Left lobe of liver (tissue), 2 donors: ENCODE measurements around the gene SLC22A17. TPM values are rescaled to one million over a fixed set of nuclear protein-coding genes. Genes with fewer than 3 reads are reported as not detected.

ENCODE experiments used
- ATAC-seq: fragments of 200-7000 bp; cut with Tn5 transposase; one replicate; pipeline ENCODE4 v1.9.1; 2020; ENCODE audit warnings: mild to moderate bottlenecking, moderate library complexity
- DNase-seq: peaks from one replicate; pipeline ENCODE4 v3.0.0-alpha.2; 2020; ENCODE audit warnings: low spot score
- total RNA-seq: library from RNA; stranded (reverse); gene quantifications from one replicate; pipeline ENCODE4 v1.2.1, GENCODE V29; 2021
- donor health status: DM: no; HTN: no; CAD: no; lungs with moderate emphysema.
- donor health status: DM: no; HTN: yes; CAD: no.

Gene SLC22A17
- total RNA-seq, 1 donor from 2014 or later: 3.6 TPM

DNA sequence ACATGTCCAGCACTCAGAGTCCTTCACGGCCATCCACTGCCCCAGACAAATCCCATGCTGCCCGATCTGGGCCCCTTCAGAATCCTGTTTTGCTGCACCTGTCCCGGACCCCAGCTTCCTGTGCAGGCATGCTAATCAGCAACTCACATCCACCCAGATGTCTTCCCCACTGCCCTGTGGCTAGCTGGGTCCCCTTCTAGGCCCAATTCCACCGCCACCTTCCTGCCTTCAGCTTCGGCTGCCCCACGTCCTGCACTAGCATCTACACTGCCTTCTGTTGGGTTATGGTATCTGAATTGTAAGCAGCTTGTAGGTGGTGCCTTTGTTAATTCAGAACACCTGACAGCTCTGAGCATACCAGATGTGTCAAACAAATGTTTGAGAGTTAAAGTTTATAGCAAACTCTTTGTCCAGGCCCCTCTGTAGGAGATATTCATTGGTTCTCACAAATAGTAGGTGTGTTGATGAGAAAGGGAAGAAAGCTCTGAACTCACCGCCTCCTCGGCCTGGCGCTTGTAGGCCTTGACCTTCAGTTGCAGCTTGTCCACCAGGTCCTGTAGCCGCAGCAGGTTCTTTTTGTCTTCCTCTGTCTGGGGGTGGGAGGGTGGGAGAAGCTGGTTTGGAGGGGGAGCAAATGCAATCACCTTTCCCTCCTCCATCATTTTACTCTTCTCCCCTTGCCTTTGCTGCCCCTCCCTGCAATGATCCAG is 30.2 kb upstream of the SLC22A17 start:
- DNase-seq (no peak), ATAC-seq (no peak)

DNA sequence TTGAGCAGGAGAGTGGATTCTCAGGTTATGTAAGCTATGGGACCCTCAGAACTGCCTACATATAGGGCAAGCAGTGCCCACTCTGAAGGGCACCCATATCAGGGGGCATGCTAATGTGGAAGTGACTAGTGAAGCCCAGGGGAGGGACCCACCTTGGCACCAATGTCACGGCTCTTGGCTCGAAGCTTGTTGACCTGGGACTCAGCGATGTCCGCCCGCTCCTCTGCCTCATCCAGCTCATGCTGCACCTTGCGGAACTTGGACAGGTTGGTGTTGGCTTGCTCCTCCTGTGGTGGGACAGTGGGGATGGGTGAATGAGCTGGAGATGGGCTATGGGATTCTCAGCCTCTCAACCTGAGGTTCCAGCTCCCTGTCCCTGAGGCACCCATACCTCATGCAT is 29.6 kb upstream of the SLC22A17 start:
- DNase-seq: no peak
- ATAC-seq: no peak

DNA sequence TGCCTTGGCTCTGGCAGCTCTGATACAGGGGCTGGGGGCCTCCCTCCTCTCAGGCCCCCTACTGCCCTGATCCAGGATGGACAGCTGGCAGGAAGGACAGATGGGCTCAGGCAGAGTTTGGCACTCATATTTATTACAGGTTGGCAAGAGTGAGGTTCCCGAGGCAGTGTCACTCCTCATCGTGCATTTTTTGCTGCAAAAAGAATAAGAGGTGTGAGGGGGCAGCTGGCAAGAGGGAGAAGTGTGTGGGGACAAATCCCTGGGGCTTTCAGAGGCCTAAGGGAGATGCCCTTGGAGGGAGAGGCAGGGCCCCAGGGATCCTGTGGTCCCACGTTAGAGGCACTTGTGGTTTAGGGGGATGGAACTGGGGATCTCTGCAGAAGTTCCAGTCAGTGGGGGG is 29.2 kb upstream of the SLC22A17 start:
- ATAC-seq: no peak
- DNase-seq: no peak

DNA sequence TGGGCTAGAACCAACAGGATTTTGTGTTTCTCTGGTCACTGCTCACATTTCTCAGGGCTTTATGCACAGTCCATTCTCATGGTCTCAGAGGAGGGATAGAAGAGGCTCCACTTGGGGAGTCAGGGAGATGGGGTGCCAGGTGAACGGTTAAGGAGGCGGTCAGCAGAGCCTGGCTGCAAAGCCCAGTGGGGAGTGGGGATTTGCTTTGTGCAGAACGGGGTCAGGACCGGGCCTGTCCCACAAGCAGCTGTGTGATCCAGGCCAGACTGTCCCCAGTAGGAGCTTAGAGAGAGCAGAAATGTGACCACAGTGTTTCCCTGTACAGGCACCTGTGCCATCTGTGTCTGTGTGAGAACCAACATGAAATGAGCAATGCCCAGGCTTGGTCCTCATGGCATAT is 28.3 kb upstream of the SLC22A17 start:
- DNase-seq: no peak
- no peak for ATAC-seq

DNA sequence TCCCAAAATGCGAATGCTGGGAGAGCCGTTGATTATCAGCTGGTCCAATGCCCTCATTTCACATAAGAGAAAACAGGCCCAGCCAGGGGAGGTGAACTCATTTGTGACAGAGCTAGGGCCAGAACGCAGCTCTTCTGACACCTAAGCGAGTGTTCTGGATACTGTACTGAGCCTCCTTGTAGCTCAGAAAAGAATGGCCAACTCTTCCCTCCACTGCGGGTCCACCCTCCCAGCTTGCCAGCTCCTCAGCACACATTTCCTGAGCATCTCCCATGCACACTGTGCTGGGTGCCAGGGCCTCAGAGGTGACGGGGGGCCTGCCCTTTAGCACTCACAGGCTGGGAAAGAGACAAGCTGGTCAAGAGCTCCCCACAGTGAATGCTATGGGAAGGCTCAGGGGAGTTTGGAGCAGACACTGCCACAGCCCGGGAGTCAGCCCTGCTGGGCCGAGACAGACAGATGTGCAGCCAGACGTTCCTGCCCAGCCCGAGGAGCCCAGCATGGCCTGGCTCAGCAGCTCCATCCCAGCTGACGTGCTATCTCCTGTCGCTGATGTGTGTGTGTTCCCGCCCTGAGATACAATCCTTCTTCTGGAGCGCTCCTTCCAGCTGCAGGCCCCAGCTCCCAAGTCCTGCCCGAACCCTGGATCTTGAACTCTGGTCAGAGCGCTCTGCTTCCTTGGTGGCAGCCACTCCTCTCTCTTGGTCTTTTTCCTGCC is 27.7 kb upstream of the SLC22A17 start:
- no peak for DNase-seq
- ATAC-seq: peak; percentile 27

DNA sequence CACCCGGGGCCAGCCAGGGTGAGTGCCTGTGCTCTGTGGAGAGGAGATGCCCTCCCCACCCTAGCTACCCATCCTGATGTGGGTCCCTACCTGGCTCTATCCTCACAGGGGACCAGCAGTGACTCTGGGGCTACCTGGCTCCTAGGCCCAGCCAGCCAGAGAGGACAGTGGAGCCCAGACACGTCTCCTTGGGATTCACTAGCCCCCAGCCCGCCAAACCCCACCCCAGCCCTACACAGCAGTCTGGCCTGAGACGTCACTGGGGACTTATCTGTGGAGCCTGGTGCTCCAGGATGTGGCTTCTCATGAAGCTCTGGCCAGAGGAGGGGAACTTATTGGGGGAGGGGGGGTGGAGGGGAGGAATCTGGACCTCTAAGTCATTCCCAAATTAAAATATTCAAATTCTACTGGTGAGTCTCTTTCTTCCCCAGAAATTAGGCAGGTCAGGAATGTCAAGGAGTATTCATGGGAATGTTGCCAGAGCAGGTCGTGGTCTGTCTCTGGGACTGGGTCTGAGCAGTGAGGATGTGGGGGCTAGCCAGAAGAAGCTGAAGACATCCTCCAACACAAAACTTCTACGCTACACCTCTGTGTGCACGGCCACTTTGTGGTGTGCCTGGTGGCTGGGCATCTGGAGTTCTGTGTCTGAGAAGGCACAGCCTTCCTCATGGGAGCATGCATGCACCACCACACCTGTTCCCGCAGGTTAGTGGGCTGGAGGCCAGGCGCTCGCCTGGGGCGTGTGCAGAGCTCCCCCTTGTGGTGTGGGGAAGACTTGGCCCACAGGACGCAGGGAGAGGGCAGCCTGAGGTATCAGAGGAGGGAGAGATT is 26.9 kb upstream of the SLC22A17 start:
- peak; percentile 99 for ATAC-seq
- peak; percentile 82 for DNase-seq

DNA sequence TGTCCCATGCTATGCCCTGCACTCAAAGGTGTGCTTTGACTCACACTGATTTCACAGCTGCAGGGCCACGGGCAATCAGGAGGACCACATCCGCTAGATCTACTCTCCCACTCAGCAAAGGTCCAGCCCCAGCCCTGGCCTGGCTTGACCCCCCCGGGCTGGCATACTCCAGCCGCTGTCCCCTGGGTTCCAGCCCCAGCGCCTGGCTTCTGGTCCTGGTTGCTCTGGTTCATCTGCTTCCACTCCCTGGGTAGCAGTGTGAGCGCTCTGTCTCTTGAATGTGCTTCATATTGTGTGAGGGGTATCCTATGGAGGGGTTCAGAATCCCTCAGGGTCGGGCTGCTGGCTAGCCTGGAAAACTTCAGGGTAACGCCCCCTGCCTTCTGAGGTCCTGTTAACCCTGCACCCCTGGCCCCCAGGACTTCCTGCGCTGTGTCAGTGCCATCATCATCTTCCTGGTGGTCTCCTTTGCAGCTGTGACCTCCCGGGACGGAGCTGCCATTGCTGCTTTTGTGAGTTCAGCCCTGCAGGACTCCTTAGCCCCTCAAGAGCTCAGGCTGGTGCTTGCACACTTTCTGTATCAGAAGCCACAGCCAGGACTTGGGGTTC is 26.0 kb upstream of the SLC22A17 start:
- ATAC-seq (no peak), DNase-seq (no peak)

DNA sequence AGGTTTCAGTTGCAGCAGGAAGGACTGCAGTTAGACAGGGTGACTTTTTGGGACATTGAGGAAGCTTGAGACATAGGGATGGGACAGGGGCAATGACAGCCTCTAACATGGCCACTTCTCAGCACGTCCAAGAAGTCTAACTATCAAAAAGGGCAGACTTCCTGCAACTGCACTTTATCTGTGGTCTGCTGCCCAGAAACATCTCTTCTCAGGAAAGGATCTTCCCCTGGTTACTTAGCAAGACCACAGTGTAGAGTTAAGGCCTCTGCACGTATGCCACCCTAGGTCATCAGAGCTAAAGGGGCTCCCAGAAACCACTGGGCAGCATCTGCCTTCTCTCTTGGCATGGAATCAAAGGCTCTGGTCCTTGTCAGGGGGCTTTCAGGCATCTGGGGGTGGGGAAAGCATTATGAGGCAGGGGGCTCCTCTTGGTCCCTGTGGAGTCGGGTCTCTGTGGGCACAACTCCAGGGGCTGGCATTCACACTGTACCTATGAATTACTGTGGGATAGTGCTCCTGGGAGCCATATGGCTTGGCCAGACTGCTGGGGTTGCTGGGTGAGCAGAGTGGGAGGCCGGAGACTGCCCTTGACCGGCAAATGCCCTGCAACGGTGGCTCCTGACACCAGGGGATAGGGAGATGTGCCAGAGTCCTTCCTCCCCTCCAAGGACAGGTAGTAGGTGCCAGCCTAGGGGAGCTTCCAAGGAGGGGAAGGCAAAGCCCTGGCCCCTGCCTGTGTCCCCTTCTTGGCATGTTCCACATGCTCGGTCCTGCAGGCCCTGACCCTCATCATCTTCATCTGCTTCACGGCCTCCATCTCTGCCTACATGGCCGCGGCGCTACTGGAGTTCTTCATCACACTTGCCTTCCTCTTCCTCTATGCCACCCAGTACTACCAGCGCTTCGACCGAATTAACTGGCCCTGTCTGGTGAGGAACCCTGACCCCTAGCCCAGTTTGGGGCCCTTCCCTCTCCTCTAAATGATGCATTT is 25.2 kb upstream of the SLC22A17 start:
- no peak for DNase-seq
- no peak for ATAC-seq

DNA sequence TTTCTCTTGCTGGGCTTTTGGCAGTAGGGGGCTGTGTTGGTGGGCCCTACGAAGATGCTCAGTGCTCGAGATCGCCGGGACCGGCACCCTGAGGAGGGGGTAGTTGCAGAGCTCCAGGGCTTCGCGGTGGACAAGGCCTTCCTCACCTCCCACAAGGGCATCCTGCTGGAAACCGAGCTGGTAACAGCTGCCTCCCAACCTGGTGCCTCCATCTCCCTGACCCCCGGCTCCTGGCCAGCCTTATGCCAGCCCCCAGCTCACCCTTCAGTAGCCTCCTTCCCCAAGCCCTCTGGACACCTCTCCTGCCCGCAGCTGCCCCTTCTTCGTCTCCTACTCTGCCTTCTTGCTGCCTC is 24.5 kb upstream of the SLC22A17 start:
- ATAC-seq (no peak), DNase-seq (no peak)

DNA sequence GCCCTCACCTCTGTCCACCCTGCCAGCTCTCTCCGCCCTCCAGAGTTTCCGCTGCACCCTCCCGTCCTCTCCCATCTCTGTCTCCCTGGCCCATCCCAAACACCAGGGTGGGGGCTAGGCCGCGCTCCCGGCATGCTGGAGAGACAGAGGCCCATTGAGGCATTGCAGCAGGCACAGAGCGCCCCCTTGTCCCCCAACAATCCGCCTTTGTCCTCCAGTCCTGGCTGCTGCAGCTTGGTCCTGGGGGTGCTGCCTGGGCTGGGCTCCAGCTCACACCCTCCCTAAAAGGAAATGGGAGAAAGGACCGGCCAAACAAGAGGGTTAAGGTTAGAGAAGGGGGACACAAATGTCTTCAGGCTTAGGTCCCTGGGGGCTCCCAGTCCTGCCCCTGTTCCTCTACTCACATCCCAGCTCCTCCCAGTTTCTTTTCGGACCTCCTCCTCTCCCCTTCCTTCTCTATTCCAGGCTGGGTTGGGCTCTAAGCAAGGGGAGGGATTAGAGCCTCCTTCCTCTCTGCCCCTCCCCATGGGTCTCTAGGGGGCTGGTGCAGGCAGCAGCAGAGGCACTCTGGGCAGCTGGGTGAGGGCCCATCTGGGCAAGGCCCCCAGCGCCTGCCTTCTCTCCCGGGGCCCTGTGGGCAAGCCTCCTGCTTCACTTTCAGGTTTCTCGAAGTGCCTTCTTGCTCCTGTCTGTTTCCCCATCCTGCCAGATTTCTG is 24.0 kb upstream of the SLC22A17 start, which contains the start of gene CMTM5:
Gene CMTM5 (plus strand): TSS at position 565 of the 716 bp plus-strand sequence. CDS start 206 bp downstream, outside the sequence.
- DNase-seq: no peak
- no peak for ATAC-seq

DNA sequence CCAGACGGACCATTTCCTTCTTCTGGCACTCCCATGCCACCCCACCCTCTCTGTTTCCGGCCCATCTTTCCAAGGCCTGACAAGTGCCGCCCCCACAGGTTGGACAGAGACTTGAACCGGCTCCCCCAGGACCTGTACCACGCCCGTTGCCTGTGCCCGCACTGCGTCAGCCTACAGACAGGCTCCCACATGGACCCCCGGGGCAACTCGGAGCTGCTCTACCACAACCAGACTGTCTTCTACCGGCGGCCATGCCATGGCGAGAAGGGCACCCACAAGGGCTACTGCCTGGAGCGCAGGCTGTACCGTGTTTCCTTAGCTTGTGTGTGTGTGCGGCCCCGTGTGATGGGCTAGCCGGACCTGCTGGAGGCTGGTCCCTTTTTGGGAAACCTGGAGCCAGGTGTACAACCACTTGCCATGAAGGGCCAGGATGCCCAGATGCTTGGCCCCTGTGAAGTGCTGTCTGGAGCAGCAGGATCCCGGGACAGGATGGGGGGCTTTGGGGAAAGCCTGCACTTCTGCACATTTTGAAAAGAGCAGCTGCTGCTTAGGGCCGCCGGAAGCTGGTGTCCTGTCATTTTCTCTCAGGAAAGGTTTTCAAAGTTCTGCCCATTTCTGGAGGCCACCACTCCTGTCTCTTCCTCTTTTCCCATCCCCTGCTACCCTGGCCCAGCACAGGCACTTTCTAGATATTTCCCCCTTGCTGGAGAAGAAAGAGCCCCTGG is 23.0 kb upstream of the SLC22A17 start:
- no peak for DNase-seq

DNA sequence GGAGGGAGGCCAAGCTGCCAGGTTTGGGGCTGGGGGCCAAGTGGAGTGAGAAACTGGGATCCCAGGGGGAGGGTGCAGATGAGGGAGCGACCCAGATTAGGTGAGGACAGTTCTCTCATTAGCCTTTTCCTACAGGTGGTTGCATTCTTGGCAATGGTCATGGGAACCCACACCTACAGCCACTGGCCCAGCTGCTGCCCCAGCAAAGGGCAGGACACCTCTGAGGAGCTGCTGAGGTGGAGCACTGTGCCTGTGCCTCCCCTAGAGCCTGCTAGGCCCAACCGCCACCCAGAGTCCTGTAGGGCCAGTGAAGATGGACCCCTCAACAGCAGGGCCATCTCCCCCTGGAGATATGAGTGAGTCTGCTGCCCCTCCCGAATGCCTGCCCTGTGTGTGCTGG is 20.4 kb upstream of the SLC22A17 start:
- DNase-seq (no peak), ATAC-seq (no peak)

More for the DNA sequence above, 23.0 kb upstream of the SLC22A17 start:
- no peak for ATAC-seq

DNA sequence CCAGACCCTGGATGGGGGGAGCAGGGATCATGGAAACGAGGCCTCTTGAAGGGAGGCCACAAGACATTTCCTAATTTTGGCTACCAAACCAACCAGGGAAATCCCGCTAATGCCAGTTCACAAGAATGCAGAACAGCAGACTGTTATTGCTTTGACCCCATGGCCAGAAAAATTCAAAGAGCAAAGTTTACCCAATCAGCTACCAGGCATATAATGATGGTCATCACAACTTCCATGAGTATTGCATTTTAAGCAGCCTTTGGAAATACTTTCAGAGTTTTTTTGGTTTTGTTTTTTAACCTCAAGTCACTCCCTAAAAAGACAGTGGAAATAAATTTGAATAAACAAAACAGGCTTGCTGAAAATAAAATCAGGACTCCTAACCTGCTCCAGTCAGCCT is 19.8 kb upstream of the SLC22A17 start, which contains the start of gene IL25:
Gene IL25 (plus strand): TSS at position 301 of the 400 bp plus-strand sequence.
- no peak for DNase-seq
- no peak for ATAC-seq

DNA sequence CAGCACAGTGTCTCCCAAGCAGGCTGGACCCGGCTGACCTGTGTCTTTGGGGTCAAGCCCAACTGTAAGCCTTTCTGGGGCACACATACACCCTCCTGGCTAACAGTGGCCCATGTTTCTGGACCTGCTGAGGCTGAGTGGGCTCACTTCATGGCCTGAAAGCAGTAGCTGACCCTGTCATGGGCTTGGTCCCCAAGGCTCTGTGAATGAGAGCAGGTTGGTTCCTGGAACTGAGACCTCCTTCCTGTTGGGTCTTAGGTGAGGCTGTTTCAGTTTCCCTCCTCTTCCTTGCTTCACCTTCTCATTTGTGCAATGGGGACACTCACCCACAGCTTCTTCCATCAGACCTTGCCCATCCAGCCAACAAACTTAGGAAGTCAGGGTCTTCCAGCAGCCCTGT is 19.2 kb upstream of the SLC22A17 start:
- ATAC-seq (no peak), DNase-seq (no peak)

DNA sequence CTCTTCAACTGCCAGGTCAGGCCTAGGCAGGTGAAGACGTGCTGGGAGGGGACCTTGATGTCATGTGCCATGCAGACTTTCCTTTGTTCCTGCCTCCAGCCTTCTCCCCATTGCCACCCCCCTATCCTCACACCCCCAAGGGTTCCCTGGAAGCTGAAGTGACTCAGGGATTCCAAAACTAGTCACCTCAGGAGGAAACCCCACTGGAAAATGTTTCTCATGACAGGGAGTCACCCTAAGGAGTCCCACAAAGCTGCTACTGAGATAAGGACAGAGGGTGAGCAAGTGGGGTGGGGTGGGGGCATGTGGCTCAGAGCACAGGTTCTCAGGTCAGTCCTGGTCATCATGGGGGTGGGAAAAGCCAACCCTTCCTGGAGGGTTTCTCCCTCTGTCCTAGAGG is 17.5 kb upstream of the SLC22A17 start:
- DNase-seq (no peak), ATAC-seq (no peak)

DNA sequence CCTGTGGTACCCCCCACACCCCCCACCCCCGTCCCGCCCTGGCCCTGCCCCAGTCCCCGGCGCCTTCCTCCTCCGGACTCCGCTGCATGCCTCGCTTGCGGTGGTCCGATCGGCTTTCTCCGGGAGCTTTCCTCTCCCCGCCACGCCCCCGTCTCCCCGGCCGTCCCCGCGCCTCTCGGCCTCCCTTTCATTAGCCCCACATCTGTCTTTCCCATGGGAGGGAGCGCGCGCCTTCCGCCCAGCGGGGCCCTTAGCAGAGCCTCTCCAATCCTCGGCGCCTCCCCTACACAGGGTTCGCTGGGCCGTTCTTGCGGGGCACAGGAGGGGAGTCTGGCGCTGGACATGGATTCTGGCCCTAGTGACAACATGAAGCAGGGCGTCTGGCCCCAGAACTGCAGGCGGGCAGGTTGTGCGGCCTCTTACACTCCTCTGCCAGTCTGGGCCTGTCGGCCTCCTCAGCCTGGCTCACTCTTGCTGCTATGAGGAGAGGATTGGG is 13.8 kb upstream of the SLC22A17 start:
- DNase-seq (no peak), ATAC-seq (peak; percentile 42)

DNA sequence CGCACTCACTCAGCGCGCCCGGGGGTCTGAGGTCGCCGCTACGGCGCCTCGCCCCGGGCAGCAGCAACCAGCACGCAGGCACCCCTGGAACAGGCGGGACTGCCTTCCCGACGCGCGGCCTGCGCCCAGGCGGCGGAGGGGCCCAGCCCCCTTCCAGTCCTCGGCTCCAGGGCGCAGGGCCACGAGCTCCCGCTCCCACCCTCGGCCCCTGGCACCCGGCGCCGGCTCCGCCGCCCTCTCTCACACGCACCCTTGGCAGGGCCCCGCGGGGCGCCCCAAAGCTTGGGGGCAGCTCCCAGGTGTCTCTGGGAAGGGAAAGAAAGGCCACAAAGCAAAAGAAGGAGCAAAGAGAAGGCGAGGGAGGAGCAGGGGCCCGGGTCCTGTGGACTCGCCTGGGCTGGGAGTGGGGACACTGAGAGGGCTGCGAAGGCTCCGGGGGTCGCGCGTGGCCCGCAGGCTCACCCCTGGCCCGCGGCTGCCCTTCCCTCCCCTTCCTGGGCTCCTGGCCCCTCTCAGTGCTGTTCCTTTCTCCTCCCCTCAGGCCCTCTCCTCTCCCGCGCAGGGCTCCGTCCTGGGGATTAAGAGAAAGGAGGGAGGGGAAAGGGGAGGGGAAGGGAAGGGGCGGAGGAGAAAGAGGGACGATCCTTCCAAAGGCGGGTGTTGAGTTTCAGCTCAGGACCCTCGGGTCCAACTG is 13.2 kb upstream of the SLC22A17 start:
- no peak for DNase-seq
- peak; percentile 50 for ATAC-seq
